ENCODE data around the gene ELOVL5. TPM values are rescaled to one million over a fixed set of nuclear protein-coding genes. Genes with fewer than 3 reads are reported as not detected.
"Not testable (repeated sequence)": the region's sequence is repeated elsewhere in the genome, so short reads cannot be mapped to it uniquely, and the experiment has no call there.

ELOVL5 gene
- polyA plus RNA-seq, 3 donors = 44.7 to 97.1 (median 69.5) TPM

DNA sequence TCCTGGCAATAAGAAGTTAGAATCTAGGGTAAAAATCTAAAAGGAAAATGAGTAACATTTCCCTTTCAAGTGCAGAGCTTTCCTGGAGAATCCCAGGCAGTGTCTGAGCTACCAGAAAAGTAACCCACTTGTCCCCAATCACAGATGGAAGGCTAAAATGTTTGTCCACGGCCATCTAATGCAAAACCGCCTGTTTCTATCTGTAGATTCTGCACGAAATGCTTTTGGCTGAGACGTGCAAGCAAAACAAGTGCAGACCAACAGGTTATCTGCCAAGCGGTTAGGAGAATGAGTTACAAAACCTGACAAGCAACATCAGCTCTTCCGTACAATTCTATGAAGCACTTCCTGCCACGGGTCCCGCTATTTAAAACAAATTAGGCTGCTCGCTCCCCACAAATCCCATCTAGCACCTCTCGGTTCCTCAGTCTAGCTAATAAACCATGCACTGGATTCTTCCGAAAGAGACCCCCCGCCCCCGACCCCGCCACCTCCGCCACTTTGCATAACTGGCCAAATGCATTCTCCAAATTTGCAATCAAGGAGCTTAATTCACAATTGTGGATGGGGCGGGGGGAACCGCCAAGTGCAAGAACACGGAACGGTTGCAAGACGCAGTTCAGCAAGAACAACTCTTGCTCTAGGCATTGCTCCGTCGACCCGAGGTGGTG is 1.4 kb downstream of the ELOVL5 start:
- Histone ChIP-seq H3K4me1 (ENCODE audit: control insufficient read depth in 1 of 2, insufficient read depth in 2 of 2, low read length in 2 of 2) (peaks cover 15 to 32% of the 10 kb centered on the region in 2 donors), H3K36me3 (replicated peaks in 1 of 2; ENCODE audit: control insufficient read depth in 1 of 2, insufficient read depth in 2 of 2, low read length in 2 of 2) (peaks cover 2 to 5% of the 10 kb centered on the region in 2 donors), H3K9ac (ENCODE audit: insufficient read depth, low read length, poor library complexity, severe bottlenecking) (peak overlapping the region; percentile 96), H3K4me3 (replicated peaks in 1 of 3; ENCODE audit: low read depth in 2 of 3, low read length in 3 of 3) (peak overlapping the region; percentile 88 to 93 (median 89)), H3K79me2 (ENCODE audit: insufficient read depth, low read length) (peaks cover 72% of the 10 kb centered on the region), H3K4me2 (replicated peaks; ENCODE audit: extremely low read depth, low read length, poor library complexity, severe bottlenecking) (peak overlapping the region; percentile 81), H4K20me1 (ENCODE audit: insufficient read depth, low read length) (peaks cover 60% of the 10 kb centered on the region), H2AFZ (ENCODE audit: insufficient read depth, low read depth, low read length, poor library complexity, severe bottlenecking) (peak overlapping the region; percentile 86), H3K9me3 (replicated peaks in 1 of 2; ENCODE audit: control insufficient read depth in 1 of 2, insufficient read depth in 1 of 2, low read length in 2 of 2) (no peaks in the 10 kb centered on the region), H3K27ac (ENCODE audit: low read depth in 1 of 2, low read length in 2 of 2) (peak overlapping the region; percentile 82 to 91), H3K27me3 (ENCODE audit: control insufficient read depth in 2 of 2, insufficient read depth in 2 of 2, low read length in 2 of 2) (no peaks in the 10 kb centered on the region)
- H3K9me3 Mint-ChIP-seq = no peaks in the 10 kb centered on the region
- TF ChIP-seq, protein P1, sequence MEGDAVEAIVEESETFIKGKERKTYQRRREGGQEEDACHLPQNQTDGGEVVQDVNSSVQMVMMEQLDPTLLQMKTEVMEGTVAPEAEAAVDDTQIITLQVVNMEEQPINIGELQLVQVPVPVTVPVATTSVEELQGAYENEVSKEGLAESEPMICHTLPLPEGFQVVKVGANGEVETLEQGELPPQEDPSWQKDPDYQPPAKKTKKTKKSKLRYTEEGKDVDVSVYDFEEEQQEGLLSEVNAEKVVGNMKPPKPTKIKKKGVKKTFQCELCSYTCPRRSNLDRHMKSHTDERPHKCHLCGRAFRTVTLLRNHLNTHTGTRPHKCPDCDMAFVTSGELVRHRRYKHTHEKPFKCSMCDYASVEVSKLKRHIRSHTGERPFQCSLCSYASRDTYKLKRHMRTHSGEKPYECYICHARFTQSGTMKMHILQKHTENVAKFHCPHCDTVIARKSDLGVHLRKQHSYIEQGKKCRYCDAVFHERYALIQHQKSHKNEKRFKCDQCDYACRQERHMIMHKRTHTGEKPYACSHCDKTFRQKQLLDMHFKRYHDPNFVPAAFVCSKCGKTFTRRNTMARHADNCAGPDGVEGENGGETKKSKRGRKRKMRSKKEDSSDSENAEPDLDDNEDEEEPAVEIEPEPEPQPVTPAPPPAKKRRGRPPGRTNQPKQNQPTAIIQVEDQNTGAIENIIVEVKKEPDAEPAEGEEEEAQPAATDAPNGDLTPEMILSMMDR (IDR thresholded peaks at IDR 0.05) = no peak
- peaks cover 14 to 20% of the 10 kb centered on the region in 2 donors for H3K36me3 Mint-ChIP-seq
- intact Hi-C loops (cut with micrococcal nuclease) = loop anchor here in 1 of 2 donors (5.0 to 10.0 kb wide), 5 partner anchors 90 to 307 kb away; no protein-coding TSS in a partner anchor
- peak overlapping the region; percentile 93 to 97 for H3K4me3 Mint-ChIP-seq
- peaks cover 45% of the 10 kb centered on the region for H3K4me1 Mint-ChIP-seq
- DNase-seq = peak in 2 of 3 donors; percentile 28 to 31
- under 1% methylated on average over 13 of the region's 23 CpGs for WGBS (ENCODE audit: insufficient coverage)
- H3K27me3 Mint-ChIP-seq (ENCODE audit: low read depth in 3 of 3) = peaks cover 2 to 7% (median 5%) of the 10 kb centered on the region in 3 donors
- H3K27ac Mint-ChIP-seq = peak overlapping the region; percentile 84 to 97 (median 91)

DNA sequence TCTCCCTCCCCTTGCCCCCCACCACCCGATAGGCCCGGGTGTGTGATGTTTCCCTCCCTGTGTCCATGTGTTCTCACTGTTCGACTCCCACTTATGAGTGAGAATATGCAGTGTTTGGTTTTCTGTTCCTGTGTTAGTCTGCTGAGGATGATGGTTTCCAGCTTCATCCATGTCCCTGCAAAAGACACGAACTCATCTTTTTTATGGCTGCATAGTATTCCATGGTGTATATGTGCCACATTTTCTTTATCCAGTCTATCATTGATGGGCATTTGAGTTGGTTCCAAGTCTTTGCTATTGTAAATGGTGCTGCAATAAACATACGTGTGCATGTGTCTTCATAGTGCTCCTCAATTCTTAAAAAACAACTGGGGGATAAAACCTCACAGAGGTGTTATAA is 2.7 kb downstream of the ELOVL5 start:
- Histone ChIP-seq H3K79me2 (ENCODE audit: insufficient read depth, low read length) (peaks cover 86% of the 10 kb centered on the region), H4K20me1 (ENCODE audit: insufficient read depth, low read length) (peaks cover 73% of the 10 kb centered on the region), H3K4me1 (ENCODE audit: control insufficient read depth in 1 of 2, insufficient read depth in 2 of 2, low read length in 2 of 2) (peaks cover 15 to 32% of the 10 kb centered on the region in 2 donors)
- not testable (repeated sequence) for H3K4me2 ChIP-seq (replicated peaks; ENCODE audit: extremely low read depth, low read length, poor library complexity, severe bottlenecking); DNase-seq; H3K4me3 ChIP-seq (replicated peaks in 1 of 3; ENCODE audit: low read depth in 2 of 3, low read length in 3 of 3); H3K36me3 ChIP-seq (replicated peaks in 1 of 2; ENCODE audit: control insufficient read depth in 1 of 2, insufficient read depth in 2 of 2, low read length in 2 of 2); H3K27me3 Mint-ChIP-seq (ENCODE audit: low read depth in 3 of 3); H3K27me3 ChIP-seq (ENCODE audit: control insufficient read depth in 2 of 2, insufficient read depth in 2 of 2, low read length in 2 of 2); H3K9me3 Mint-ChIP-seq; H3K9me3 ChIP-seq (replicated peaks in 1 of 2; ENCODE audit: control insufficient read depth in 1 of 2, insufficient read depth in 1 of 2, low read length in 2 of 2); H2AFZ ChIP-seq (ENCODE audit: insufficient read depth, low read depth, low read length, poor library complexity, severe bottlenecking); H3K27ac ChIP-seq (ENCODE audit: low read depth in 1 of 2, low read length in 2 of 2); H3K27ac Mint-ChIP-seq; H3K4me3 Mint-ChIP-seq; H3K9ac ChIP-seq (ENCODE audit: insufficient read depth, low read length, poor library complexity, severe bottlenecking)
- Mint-ChIP-seq H3K36me3 (peaks cover 17 to 20% of the 10 kb centered on the region in 2 donors), H3K4me1 (peaks cover 51% of the 10 kb centered on the region)
- WGBS (ENCODE audit: insufficient coverage) = no CpG with 5 or more reads among the region's 5 CpGs
- intact Hi-C loops (cut with micrococcal nuclease) = loop anchor here in 1 of 2 donors (5.0 to 10.0 kb wide), 5 partner anchors 91 to 309 kb away; no protein-coding TSS in a partner anchor

Data from CD14-positive monocyte (primary cell).